HEK293 (cell line): Measurements from ENCODE around the gene RAP2B.
A peak's percentile ranks its signal among the peaks of the same experiment; 100 is the strongest.

ENCODE experiments used
- CTCF ChIA-PET: fragments of 350-600 bp; formaldehyde crosslinking; extraction: SDS; loops from one replicate; lab custom pipeline; 2021; ENCODE audit warnings: antibody characterized with exemption; lab: Yijun Ruan, JAX
- POLR2A ChIA-PET: fragments of 300-600 bp; formaldehyde crosslinking; extraction: SDS; loops from one replicate; lab custom pipeline; 2020; ENCODE audit warnings: antibody characterized with exemption, inconsistent platforms; lab: Yijun Ruan, JAX
- H3K27ac ChIP-seq: fragments of 200-500 bp; sonication (Bioruptor generic); 2 replicates; pipeline ENCODE4 v1.5.1; 2014; ENCODE audit warnings: low read depth, low read length, control low read depth, inconsistent platforms; ENCODE audit errors: extremely low read depth
- H3K36me3 ChIP-seq, 2 experiments: fragments of 200-500 bp in 1 of 2; sonication (Bioruptor generic) in 1 of 2; 1 replicate in 1 of 2; 2 replicates in 1 of 2; pipeline ENCODE4 v1.5.1; 2014 to 2017; ENCODE audit warnings: inconsistent platforms in 2 of 2, low read length in 2 of 2; ENCODE audit not compliant: control insufficient read depth in 2 of 2, insufficient read depth in 1 of 2
- H3K4me1 ChIP-seq: fragments of 200-500 bp; sonication (Bioruptor generic); 2 replicates; pipeline ENCODE4 v1.5.1; 2014; ENCODE audit warnings: mild to moderate bottlenecking, low read length, inconsistent platforms; ENCODE audit not compliant: control insufficient read depth, insufficient read depth
- H3K4me3 ChIP-seq: 2 replicates; pipeline ENCODE4 v1.5.1; 2011; ENCODE audit warnings: low read depth, mild to moderate bottlenecking, control low read depth, low read length, moderate library complexity
- H3K9me3 ChIP-seq: fragments of 200-500 bp; sonication (Bioruptor generic); 2 replicates; pipeline ENCODE4 v1.5.1; 2014; ENCODE audit warnings: low read depth, low read length, inconsistent platforms; ENCODE audit not compliant: control insufficient read depth, insufficient read depth
- GFI1B ChIP-seq: fragments of 450-650 bp; formaldehyde crosslinking; IDR thresholded peaks from 2 replicates; pipeline ENCODE4 v1.5.1; 2016; ENCODE audit warnings: missing biosample characterization, missing genetic modification characterization
- KLF10 ChIP-seq: fragments of 450-650 bp; IDR thresholded peaks from 2 replicates; pipeline ENCODE4 v1.5.1; 2018; ENCODE audit warnings: missing biosample characterization, mild to moderate bottlenecking, missing genetic modification characterization
- KLF7 ChIP-seq: fragments of 450-650 bp; formaldehyde crosslinking; IDR thresholded peaks from 2 replicates; pipeline ENCODE4 v1.5.1; 2016; ENCODE audit warnings: missing biosample characterization, missing genetic modification characterization, borderline replicate concordance
- KLF8 ChIP-seq: fragments of 450-650 bp; formaldehyde crosslinking; IDR thresholded peaks from 2 replicates; pipeline ENCODE4 v1.5.1; 2016; ENCODE audit warnings: missing biosample characterization, missing genetic modification characterization
- OVOL3 ChIP-seq: fragments of 450-650 bp; formaldehyde crosslinking; IDR thresholded peaks from 2 replicates; pipeline ENCODE4 v1.5.1; 2016; ENCODE audit warnings: missing biosample characterization, missing genetic modification characterization
- ZEB2 ChIP-seq: fragments of 450-650 bp; formaldehyde crosslinking; IDR thresholded peaks from 2 replicates; pipeline ENCODE4 v1.5.1; 2016; ENCODE audit warnings: missing biosample characterization, missing genetic modification characterization
- ZNF266 ChIP-seq: fragments of 450-650 bp; formaldehyde crosslinking; IDR thresholded peaks from 2 replicates; pipeline ENCODE4 v1.5.1; 2016; ENCODE audit warnings: missing biosample characterization, missing genetic modification characterization, low read depth
- ZNF274 ChIP-seq, 2 experiments: fragments of 200-500 bp in 1 of 2; fragments of 450-650 bp in 1 of 2; sonication (Bioruptor generic) in 1 of 2; formaldehyde crosslinking in 1 of 2; IDR thresholded peaks; 2 replicates each; pipeline versions ENCODE4 v1.5.1 to v1.6.1; 2014 to 2016; ENCODE audit warnings: borderline replicate concordance in 1 of 2, inconsistent platforms in 1 of 2, low read length in 1 of 2, missing biosample characterization in 1 of 2, missing genetic modification characterization in 1 of 2
- ZNF366 ChIP-seq: fragments of 450-650 bp; formaldehyde crosslinking; conservative IDR thresholded peaks from 2 replicates; pipeline ENCODE4 v1.5.1; 2016; ENCODE audit warnings: missing biosample characterization, missing genetic modification characterization
- ZNF629 ChIP-seq: fragments of 450-650 bp; formaldehyde crosslinking; IDR thresholded peaks from 2 replicates; pipeline ENCODE4 v1.5.1; 2017; ENCODE audit warnings: missing biosample characterization, missing genetic modification characterization
- ZNF677 ChIP-seq: fragments of 450-650 bp; IDR thresholded peaks from 2 replicates; pipeline ENCODE4 v1.5.0; 2018; ENCODE audit warnings: missing biosample characterization, mild to moderate bottlenecking, missing genetic modification characterization, moderate library complexity
- TF ChIP-seq, protein P1 (sequence below): fragments of 450-650 bp; formaldehyde crosslinking; IDR thresholded peaks from 2 replicates; pipeline ENCODE4 v1.5.1; 2017; ENCODE audit warnings: missing biosample characterization, missing genetic modification characterization
- TF ChIP-seq, protein P2 (sequence below): fragments of 450-650 bp; formaldehyde crosslinking; IDR thresholded peaks from 2 replicates; pipeline ENCODE4 v1.5.1; 2016; ENCODE audit warnings: missing biosample characterization, missing genetic modification characterization
- TF ChIP-seq, protein P3 (sequence below): fragments of 450-650 bp; formaldehyde crosslinking; IDR thresholded peaks from 2 replicates; pipeline ENCODE4 v1.5.1; 2016; ENCODE audit warnings: missing biosample characterization, missing genetic modification characterization
- TF ChIP-seq, protein P4 (sequence below): fragments of 450-650 bp; formaldehyde crosslinking; IDR thresholded peaks from 2 replicates; pipeline ENCODE4 v1.5.1; 2016; ENCODE audit warnings: missing biosample characterization, missing genetic modification characterization
- TF ChIP-seq, protein P5 (sequence below): fragments of 450-650 bp; formaldehyde crosslinking; IDR thresholded peaks from 2 replicates; pipeline ENCODE4 v1.5.1; 2016; ENCODE audit warnings: missing biosample characterization, missing genetic modification characterization

RAP2B gene

DNA sequence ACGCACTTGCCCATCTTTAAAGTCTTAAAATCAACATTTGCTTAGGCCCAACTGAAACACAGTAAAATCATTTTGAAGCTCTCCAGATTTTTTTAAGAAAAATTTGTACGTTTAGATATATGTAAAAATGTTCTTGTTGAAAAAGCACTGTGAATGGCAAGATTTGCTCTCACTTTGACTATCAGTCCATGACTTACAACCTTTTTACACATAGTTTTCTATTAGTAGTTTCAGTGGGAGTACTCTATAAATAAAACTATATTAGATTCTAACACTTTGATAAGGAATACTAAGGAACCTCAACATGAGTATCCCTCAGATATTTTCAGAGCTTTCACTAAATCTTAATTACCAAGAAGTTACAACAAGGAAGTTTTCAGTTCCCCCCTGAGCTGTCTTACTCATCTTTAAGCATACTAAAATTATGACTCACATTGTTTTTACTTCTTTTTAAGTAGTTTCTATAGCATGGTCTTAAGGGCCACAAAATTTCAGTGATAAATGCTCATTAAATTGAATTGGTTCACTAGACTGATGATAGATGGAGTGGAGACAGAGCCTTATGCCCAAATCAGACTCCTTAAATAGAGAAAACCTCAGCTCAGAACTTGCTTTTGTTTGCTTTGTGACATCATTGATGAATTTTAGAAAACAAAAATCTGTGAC is 31.6 kb upstream of the RAP2B start (continued):
- TF ChIP-seq, protein P1, sequence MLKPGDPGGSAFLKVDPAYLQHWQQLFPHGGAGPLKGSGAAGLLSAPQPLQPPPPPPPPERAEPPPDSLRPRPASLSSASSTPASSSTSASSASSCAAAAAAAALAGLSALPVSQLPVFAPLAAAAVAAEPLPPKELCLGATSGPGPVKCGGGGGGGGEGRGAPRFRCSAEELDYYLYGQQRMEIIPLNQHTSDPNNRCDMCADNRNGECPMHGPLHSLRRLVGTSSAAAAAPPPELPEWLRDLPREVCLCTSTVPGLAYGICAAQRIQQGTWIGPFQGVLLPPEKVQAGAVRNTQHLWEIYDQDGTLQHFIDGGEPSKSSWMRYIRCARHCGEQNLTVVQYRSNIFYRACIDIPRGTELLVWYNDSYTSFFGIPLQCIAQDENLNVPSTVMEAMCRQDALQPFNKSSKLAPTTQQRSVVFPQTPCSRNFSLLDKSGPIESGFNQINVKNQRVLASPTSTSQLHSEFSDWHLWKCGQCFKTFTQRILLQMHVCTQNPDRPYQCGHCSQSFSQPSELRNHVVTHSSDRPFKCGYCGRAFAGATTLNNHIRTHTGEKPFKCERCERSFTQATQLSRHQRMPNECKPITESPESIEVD, result peak; percentile 87
- TF ChIP-seq ZNF629 (tag by site-specific recombination) (peak; percentile 81), ZNF677 (tag by site-specific recombination) (no peak), ZNF366 (tag by site-specific recombination) (peak; percentile 38; the same call in 1 of the 2 replicates), GFI1B (peak; percentile 52; the same call in 1 of the 2 replicates), KLF7 (tag by site-specific recombination) (no peak), ZEB2 (tag by site-specific recombination) (peak; percentile 82; the same call in 1 of the 2 replicates), KLF8 (0 out of 2 replicates have a peak, but pooled peaks have one; percentile 28), KLF10 (peak; percentile 38; the same call in 1 of the 2 replicates), ZNF274 (IDR thresholded peaks at IDR 0.05; ENCODE audit: low read length) (no peak), ZNF274 (tag by site-specific recombination; IDR thresholded peaks at IDR 0.05; ENCODE audit: borderline replicate concordance) (no peak)
- TF ChIP-seq, protein P2, sequence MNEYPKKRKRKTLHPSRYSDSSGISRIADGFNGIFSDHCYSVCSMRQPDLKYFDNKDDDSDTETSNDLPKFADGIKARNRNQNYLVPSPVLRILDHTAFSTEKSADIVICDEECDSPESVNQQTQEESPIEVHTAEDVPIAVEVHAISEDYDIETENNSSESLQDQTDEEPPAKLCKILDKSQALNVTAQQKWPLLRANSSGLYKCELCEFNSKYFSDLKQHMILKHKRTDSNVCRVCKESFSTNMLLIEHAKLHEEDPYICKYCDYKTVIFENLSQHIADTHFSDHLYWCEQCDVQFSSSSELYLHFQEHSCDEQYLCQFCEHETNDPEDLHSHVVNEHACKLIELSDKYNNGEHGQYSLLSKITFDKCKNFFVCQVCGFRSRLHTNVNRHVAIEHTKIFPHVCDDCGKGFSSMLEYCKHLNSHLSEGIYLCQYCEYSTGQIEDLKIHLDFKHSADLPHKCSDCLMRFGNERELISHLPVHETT (tag by site-specific recombination), result peak; percentile 68; the same call in 1 of the 2 replicates
- TF ChIP-seq, protein P3, sequence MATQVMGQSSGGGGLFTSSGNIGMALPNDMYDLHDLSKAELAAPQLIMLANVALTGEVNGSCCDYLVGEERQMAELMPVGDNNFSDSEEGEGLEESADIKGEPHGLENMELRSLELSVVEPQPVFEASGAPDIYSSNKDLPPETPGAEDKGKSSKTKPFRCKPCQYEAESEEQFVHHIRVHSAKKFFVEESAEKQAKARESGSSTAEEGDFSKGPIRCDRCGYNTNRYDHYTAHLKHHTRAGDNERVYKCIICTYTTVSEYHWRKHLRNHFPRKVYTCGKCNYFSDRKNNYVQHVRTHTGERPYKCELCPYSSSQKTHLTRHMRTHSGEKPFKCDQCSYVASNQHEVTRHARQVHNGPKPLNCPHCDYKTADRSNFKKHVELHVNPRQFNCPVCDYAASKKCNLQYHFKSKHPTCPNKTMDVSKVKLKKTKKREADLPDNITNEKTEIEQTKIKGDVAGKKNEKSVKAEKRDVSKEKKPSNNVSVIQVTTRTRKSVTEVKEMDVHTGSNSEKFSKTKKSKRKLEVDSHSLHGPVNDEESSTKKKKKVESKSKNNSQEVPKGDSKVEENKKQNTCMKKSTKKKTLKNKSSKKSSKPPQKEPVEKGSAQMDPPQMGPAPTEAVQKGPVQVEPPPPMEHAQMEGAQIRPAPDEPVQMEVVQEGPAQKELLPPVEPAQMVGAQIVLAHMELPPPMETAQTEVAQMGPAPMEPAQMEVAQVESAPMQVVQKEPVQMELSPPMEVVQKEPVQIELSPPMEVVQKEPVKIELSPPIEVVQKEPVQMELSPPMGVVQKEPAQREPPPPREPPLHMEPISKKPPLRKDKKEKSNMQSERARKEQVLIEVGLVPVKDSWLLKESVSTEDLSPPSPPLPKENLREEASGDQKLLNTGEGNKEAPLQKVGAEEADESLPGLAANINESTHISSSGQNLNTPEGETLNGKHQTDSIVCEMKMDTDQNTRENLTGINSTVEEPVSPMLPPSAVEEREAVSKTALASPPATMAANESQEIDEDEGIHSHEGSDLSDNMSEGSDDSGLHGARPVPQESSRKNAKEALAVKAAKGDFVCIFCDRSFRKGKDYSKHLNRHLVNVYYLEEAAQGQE (tag by site-specific recombination), result no peak
- TF ChIP-seq, protein P4, sequence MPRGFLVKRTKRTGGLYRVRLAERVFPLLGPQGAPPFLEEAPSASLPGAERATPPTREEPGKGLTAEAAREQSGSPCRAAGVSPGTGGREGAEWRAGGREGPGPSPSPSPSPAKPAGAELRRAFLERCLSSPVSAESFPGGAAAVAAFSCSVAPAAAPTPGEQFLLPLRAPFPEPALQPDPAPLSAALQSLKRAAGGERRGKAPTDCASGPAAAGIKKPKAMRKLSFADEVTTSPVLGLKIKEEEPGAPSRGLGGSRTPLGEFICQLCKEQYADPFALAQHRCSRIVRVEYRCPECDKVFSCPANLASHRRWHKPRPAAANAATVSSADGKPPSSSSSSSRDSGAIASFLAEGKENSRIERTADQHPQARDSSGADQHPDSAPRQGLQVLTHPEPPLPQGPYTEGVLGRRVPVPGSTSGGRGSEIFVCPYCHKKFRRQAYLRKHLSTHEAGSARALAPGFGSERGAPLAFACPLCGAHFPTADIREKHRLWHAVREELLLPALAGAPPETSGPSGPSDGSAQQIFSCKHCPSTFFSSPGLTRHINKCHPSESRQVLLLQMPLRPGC (tag by site-specific recombination), result peak; percentile 58; the same call in 1 of the 2 replicates

DNA sequence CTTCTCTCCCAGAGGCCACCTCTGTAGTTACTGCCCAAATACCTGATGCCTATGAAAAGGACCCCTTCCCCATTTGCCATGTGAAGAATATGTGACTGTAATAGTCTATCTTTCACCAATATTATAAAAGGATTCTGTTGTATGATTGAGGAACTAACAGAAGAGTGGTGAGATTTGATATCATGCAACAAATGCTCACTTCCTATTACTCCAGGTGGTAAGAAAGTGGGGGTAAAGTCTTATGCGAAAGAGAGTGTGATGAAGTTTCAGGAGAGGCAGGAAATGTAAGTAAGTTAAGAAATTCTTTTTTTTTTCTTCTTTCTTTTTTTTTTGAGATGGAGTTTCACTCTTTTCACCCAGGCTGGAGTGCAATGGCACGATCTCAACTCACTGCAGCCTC is 24.4 kb upstream of the RAP2B start:
- POLR2A ChIA-PET, result no interaction called here
- Histone ChIP-seq H3K4me3 (no peak overlapping the region), H3K4me1 (0 out of 2 replicates have a peak, but pooled peaks cover 2% of the 10 kb centered on the region), H3K9me3 (no peaks in the 10 kb centered on the region), H3K36me3 (no peaks in the 10 kb centered on the region), H3K27ac (no peak overlapping the region)
- CTCF ChIA-PET, result no interaction called here
- TF ChIP-seq ZNF266 (tag by site-specific recombination), result no peak
- TF ChIP-seq, protein P5, sequence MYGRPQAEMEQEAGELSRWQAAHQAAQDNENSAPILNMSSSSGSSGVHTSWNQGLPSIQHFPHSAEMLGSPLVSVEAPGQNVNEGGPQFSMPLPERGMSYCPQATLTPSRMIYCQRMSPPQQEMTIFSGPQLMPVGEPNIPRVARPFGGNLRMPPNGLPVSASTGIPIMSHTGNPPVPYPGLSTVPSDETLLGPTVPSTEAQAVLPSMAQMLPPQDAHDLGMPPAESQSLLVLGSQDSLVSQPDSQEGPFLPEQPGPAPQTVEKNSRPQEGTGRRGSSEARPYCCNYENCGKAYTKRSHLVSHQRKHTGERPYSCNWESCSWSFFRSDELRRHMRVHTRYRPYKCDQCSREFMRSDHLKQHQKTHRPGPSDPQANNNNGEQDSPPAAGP, result no peak
- TF ChIP-seq OVOL3 (tag by site-specific recombination), result no peak
- no peak for TF ChIP-seq ZNF366 (tag by site-specific recombination)
